Lung (tissue), 12 donors: ENCODE results near the gene CNDP2. TPM values are rescaled to one million over a fixed set of nuclear protein-coding genes. Genes with fewer than 3 reads are reported as not detected.

Experiments
- ATAC-seq: fragments of 200-7000 bp; cut with Tn5 transposase; one replicate; pipeline ENCODE4 v1.9.1; 2020; ENCODE audit warnings: moderate number of reproducible peaks; ENCODE audit not compliant: insufficient read depth, low FRiP score
- DNase-seq, 3 donors: peaks; one replicate each; pipeline ENCODE4 v3.0.0-alpha.2; 2013 to 2017
- H3K27ac ChIP-seq, 2 donors: one replicate each; pipeline ENCODE4 v1.5.1; 2013; ENCODE audit warnings: mild to moderate bottlenecking in 2 of 2, moderate library complexity in 2 of 2, control low read depth in 1 of 2, inconsistent platforms in 1 of 2, low read depth in 1 of 2, low read length in 1 of 2
- H3K27me3 ChIP-seq, 3 donors: one replicate each; pipeline ENCODE4 v1.5.1; 2013; ENCODE audit warnings: low read length in 2 of 3; ENCODE audit not compliant: control insufficient read depth in 3 of 3, insufficient read depth in 3 of 3
- H3K36me3 ChIP-seq, 4 donors: one replicate each; pipeline ENCODE4 v1.5.1; 2013; ENCODE audit warnings: low read length in 4 of 4, mild to moderate bottlenecking in 1 of 4, moderate library complexity in 1 of 4; ENCODE audit not compliant: control insufficient read depth in 4 of 4, insufficient read depth in 4 of 4
- H3K4me1 ChIP-seq, 5 donors: one replicate each; pipeline ENCODE4 v1.5.1; 2013; ENCODE audit warnings: low read length in 5 of 5, mild to moderate bottlenecking in 2 of 5, moderate library complexity in 1 of 5; ENCODE audit not compliant: control insufficient read depth in 5 of 5, insufficient read depth in 5 of 5
- H3K4me3 ChIP-seq: one replicate; pipeline ENCODE4 v1.5.1; 2013; ENCODE audit warnings: mild to moderate bottlenecking, control low read depth, moderate library complexity
- H3K9ac ChIP-seq, 2 donors: one replicate each; pipeline ENCODE4 v1.5.1; 2013; ENCODE audit warnings: low read length in 2 of 2, control low read depth in 1 of 2; ENCODE audit not compliant: insufficient read depth in 1 of 2
- H3K9me3 ChIP-seq, 4 donors: one replicate each; pipeline ENCODE4 v1.5.1; 2013; ENCODE audit warnings: low read length in 3 of 4, mild to moderate bottlenecking in 1 of 4, moderate library complexity in 1 of 4; ENCODE audit not compliant: control insufficient read depth in 4 of 4, insufficient read depth in 3 of 4
- WGBS, 2 donors: extraction: QIAGEN DNeasy Blood & Tissue Kit; methylation state at CpG; one replicate each; pipeline ENCODE4 v1.1.7; 2013; 5-methylcytosine and 5-hydroxymethylcytosine counted together
- polyA plus RNA-seq, 2 donors: library from polyadenylated mRNA; stranded (reverse); fragments of 200-250 nt; gene quantifications; one replicate each; pipeline ENCODE4 v1.2.1, GENCODE V29; 2013
- total RNA-seq, 2 donors: library from RNA; depleted of rRNA in 1 of 2; stranded (reverse); fragments of >200 nt in 1 of 2; gene quantifications; one replicate each; pipeline ENCODE4 v1.2.1, GENCODE V29; 2014 to 2021
- TF ChIP-seq, protein P1 (sequence below): IDR thresholded peaks from 2 replicates; pipeline ENCODE4 v1.5.1; 2012; ENCODE audit warnings: mild to moderate bottlenecking; ENCODE audit errors: control extremely low read depth, extremely low read depth
- donor health status: control.
- donor health status: control.
- donor health status: Bipolar disorder and iron deficiency.
- donor health status: healthy.
- donor health status: DM: yes; HTN: yes; CAD: no.

The CNDP2 gene
- total and polyA plus RNA-seq, 4 donors = 152 to 311 (median 191) TPM

DNA sequence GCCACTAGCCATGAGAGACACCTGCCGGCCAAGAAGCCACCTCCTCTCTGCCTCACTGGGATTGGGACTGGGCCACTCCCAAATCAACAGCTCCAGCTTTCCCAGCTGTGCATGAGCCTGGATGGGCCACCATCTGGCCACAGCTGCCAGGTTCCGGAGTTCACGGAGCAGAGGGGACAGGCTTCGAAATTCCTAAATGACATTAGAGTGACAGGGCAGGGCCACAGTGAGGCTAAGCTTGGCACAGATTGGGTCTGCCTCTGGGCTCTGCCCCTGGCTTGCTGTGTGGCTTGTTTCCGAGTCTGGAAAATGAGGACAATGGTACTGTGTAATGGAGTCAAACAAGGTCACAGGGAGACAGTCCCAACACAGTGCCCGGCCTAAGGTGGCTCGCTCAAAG lies 45.5 kb upstream of the CNDP2 start:
- Histone ChIP-seq H3K9me3 (no peaks in the 10 kb centered on the region), H3K27ac (no peak overlapping the region), H3K27me3 (peaks cover 5 to 17% (median 11%) of the 10 kb centered on the region in 3 donors), H3K9ac (no peak overlapping the region), H3K4me3 (no peak overlapping the region), H3K4me1 (no peaks in the 10 kb centered on the region), H3K36me3 (no peaks in the 10 kb centered on the region)
- ATAC-seq (no peak), DNase-seq (no peak)
- 80 to 91% methylated on average over 7 of the region's 7 CpGs for WGBS, 2 donors
- TF ChIP-seq, protein P1, sequence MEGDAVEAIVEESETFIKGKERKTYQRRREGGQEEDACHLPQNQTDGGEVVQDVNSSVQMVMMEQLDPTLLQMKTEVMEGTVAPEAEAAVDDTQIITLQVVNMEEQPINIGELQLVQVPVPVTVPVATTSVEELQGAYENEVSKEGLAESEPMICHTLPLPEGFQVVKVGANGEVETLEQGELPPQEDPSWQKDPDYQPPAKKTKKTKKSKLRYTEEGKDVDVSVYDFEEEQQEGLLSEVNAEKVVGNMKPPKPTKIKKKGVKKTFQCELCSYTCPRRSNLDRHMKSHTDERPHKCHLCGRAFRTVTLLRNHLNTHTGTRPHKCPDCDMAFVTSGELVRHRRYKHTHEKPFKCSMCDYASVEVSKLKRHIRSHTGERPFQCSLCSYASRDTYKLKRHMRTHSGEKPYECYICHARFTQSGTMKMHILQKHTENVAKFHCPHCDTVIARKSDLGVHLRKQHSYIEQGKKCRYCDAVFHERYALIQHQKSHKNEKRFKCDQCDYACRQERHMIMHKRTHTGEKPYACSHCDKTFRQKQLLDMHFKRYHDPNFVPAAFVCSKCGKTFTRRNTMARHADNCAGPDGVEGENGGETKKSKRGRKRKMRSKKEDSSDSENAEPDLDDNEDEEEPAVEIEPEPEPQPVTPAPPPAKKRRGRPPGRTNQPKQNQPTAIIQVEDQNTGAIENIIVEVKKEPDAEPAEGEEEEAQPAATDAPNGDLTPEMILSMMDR = no peak

DNA sequence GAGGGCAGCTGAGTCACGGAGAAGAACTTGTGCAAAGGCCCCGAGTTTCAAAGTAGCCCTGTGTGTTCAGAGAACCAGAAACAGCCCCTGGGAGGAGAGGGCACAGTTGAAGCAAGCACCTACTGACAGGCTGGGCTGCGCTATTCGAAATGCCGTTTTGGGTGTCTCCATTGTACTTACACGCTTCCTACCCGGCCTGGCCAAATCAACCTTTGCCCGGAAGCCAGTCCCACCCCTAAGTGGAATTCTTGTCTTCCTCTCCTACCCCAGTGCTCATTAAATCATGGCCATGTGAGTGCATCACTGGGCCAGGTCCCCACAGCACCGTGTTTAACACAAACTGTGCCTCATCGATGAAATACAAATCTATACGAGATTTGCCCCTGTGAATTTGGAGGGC lies 45.0 kb upstream of the CNDP2 start:
- Histone ChIP-seq H3K36me3 (no peaks in the 10 kb centered on the region), H3K27me3 (peaks cover 7 to 22% (median 16%) of the 10 kb centered on the region in 3 donors), H3K9ac (no peak overlapping the region), H3K4me1 (peaks cover 0 to 2% (median 0%) of the 10 kb centered on the region in 5 donors), H3K27ac (no peak overlapping the region), H3K4me3 (no peak overlapping the region), H3K9me3 (no peaks in the 10 kb centered on the region)
- ATAC-seq = no peak
- 90 to 92% methylated on average over 11 of the region's 11 CpGs for WGBS, 2 donors
- no peak for DNase-seq
- TF ChIP-seq, protein P1 = no peak

DNA sequence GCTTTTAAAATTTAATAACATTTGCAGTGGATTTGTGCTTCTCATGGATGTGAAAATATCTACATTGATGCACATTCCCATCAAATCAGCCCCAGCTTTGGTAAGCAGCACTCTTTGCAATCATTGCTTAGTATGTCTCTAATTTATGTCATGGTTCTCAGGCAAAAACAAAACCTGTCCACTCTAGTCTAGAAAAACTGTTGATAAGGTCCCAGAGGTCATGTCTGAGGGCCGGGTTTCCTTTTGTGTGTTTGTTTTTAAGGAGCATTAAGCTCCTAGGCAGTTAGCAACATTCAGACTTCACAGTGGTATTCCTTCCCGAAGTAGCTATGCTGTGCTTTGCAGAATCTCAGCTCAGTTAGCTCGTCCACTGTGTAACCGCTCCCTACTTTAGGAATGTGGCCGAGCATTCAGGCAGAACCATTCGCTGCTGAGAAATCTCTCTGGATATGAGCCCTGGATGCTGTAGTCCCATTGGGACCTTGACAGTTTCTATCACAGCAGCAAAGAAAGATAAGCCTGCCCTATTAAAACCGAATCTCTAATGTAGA lies 43.1 kb upstream of the CNDP2 start:
- no peak for ATAC-seq
- H3K27me3 ChIP-seq = peaks cover 23 to 32% (median 31%) of the 10 kb centered on the region in 3 donors
- 56 to 70% methylated on average over 7 of the region's 7 CpGs for WGBS, 2 donors
- H3K9me3 ChIP-seq = no peaks in the 10 kb centered on the region
- peak overlapping the region in 1 of 2 donors; percentile 26 for H3K27ac ChIP-seq
- DNase-seq = no peak
- no peak overlapping the region for H3K9ac ChIP-seq
- no peak overlapping the region for H3K4me3 ChIP-seq
- TF ChIP-seq, protein P1 = no peak
- peaks cover 0 to 10% (median 6%) of the 10 kb centered on the region in 5 donors for H3K4me1 ChIP-seq
- H3K36me3 ChIP-seq = no peaks in the 10 kb centered on the region
